Lower leg skin (tissue), 3 donors: ENCODE data around the gene ERC2.

Source experiments
- CTCF ChIP-seq, 3 donors: fragments of 450-650 bp; IDR thresholded peaks; one replicate each; pipeline ENCODE4 v1.5.1; 2016; ENCODE audit warnings: antibody characterized with exemption in 3 of 3, mild to moderate bottlenecking in 3 of 3, moderate library complexity in 2 of 3
- POLR2A ChIP-seq, 2 donors: fragments of 450-650 bp; IDR thresholded peaks; one replicate each; pipeline ENCODE4 v1.6.1; 2016 to 2017; ENCODE audit warnings: antibody characterized with exemption in 2 of 2, mild to moderate bottlenecking in 1 of 2, moderate library complexity in 1 of 2

GRCh38 chr3:55538158-55538557 lies 930.1 kb downstream of the ERC2 start:
- TF ChIP-seq CTCF (IDR thresholded peaks at IDR 0.05) (no peak), POLR2A (IDR thresholded peaks at IDR 0.05) (no peak)
